Mucosa of descending colon (tissue), 3 donors: ENCODE results near the gene KLHL21. TPM values are rescaled to one million over a fixed set of nuclear protein-coding genes. Genes with fewer than 3 reads are reported as not detected.

ENCODE experiments used
- ATAC-seq: fragments of 200-7000 bp; cut with Tn5 transposase; one replicate; pipeline ENCODE4 v1.9.1; 2020; ENCODE audit warnings: mild to moderate bottlenecking, moderate library complexity
- DNase-seq, 3 donors: peaks; one replicate each; pipeline ENCODE4 v3.0.0-alpha.2; 2020
- H3K36me3 ChIP-seq: fragments of 200-600 bp; one replicate; pipeline ENCODE4 v1.8.0; 2021; ENCODE audit warnings: low read depth, mild to moderate bottlenecking
- H3K4me1 ChIP-seq: fragments of 200-600 bp; one replicate; pipeline ENCODE4 v1.8.0; 2021; ENCODE audit warnings: low read depth, mild to moderate bottlenecking
- H3K4me3 ChIP-seq: fragments of 200-600 bp; one replicate; pipeline ENCODE4 v1.8.0; 2021; ENCODE audit warnings: mild to moderate bottlenecking
- H3K9me3 ChIP-seq: fragments of 200-600 bp; one replicate; pipeline ENCODE4 v1.8.0; 2021; ENCODE audit warnings: mild to moderate bottlenecking
- intact Hi-C, 2 donors: fragments of 100-400 bp; cut with DNase I in 1 of 2; cut with micrococcal nuclease in 1 of 2; formaldehyde crosslinking; loops; one replicate each; pipeline versions ENCODE4 v1.11.0 to v1.11.1; 2022; cut with DNase I, micrococcal nuclease
- total RNA-seq, 3 donors: library from RNA; stranded (reverse); fragmentation: NEBNext Ultra II Directional in 2 of 3; extraction: Animal tissue kit (Norgen Biotek cat#: 25700) in 2 of 3; gene quantifications; one replicate each; pipeline versions ENCODE4 v1.2.1 to v1.2.4, GENCODE V29; 2021 to 2023
- TF ChIP-seq, protein P1 (sequence below): fragments of 200-600 bp; IDR thresholded peaks from one replicate; pipeline ENCODE4 v1.8.0; 2022; ENCODE audit warnings: antibody characterized with exemption, mild to moderate bottlenecking
- donor health status: DM: no; HTN: no; CAD: no; lungs with moderate emphysema.
- donor health status: DM: no; HTN: no; CAD: no.
- donor health status: DM: no; HTN: yes; CAD: no.

Gene KLHL21
- total RNA-seq, 3 donors from 2014 or later, result 8.7 to 68.2 (median 10.7) TPM

DNA sequence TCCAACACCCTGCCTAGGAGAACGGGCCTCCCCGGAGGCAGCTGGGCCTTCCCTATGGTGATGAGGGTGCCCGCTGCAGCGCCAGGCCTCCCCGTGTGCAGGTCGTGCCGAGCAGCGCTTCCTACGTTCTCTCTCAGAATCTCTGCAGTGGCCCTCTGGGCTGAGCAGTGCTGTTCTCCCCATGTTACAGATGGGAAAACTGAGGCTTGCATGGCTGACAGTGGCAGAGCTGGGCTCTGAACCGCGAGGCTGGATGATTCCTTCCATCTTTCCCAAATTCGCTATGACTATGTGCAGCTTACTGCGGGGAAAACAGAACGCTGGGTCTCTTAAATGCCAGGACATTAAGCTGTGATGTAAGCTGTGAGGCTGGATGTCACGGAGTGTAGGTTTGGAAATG, 8.9 kb downstream of the KLHL21 start:
- no peak for DNase-seq
- Histone ChIP-seq H3K4me3 (no peak overlapping the region), H3K36me3 (peaks cover 4% of the 10 kb centered on the region), H3K9me3 (no peaks in the 10 kb centered on the region), H3K4me1 (no peaks in the 10 kb centered on the region)
- TF ChIP-seq, protein P1, sequence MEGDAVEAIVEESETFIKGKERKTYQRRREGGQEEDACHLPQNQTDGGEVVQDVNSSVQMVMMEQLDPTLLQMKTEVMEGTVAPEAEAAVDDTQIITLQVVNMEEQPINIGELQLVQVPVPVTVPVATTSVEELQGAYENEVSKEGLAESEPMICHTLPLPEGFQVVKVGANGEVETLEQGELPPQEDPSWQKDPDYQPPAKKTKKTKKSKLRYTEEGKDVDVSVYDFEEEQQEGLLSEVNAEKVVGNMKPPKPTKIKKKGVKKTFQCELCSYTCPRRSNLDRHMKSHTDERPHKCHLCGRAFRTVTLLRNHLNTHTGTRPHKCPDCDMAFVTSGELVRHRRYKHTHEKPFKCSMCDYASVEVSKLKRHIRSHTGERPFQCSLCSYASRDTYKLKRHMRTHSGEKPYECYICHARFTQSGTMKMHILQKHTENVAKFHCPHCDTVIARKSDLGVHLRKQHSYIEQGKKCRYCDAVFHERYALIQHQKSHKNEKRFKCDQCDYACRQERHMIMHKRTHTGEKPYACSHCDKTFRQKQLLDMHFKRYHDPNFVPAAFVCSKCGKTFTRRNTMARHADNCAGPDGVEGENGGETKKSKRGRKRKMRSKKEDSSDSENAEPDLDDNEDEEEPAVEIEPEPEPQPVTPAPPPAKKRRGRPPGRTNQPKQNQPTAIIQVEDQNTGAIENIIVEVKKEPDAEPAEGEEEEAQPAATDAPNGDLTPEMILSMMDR, result no peak
- no peak for ATAC-seq
- intact Hi-C loops, result no loop called here

DNA sequence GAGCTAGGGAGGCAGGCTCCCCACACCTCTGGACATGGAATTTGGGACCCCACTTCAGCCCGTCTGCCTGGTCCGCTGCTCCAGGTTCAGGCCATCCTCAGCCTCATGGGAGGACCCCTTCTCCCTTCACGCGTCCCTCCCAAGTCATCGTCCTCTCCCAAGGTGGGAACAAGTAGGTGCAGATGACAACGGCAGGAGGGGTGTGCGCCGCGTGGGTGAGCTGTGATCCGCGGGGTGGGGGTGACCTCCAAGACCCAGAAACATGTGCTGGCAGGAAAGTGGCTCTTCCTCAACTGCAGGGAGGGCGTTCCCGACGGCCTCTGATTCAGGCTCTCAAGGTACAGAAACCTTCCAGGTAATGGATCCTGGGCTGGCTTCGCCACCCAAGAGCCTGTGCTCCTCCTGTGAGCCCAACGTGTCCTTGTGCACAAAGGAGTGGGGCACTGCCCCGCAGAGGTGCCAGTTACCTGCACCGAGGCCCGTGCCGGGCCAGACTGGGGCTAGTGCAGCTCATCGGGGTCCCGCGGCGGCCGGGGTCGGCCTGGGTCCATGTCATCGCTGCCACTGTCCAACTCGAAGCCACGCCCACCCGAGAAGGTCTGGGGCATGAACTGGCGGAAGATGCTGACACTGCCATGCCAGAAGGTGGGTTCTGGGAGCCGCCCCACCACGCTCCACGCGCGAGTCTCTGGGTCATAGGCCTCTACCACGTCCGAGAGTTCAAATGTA, 9.6 kb downstream of the KLHL21 start:
- intact Hi-C loops, result no loop called here
- TF ChIP-seq, protein P1, result no peak
- Histone ChIP-seq H3K36me3 (peaks cover 4% of the 10 kb centered on the region), H3K9me3 (no peaks in the 10 kb centered on the region), H3K4me3 (no peak overlapping the region), H3K4me1 (no peaks in the 10 kb centered on the region)
- ATAC-seq (no peak), DNase-seq (no peak)

DNA sequence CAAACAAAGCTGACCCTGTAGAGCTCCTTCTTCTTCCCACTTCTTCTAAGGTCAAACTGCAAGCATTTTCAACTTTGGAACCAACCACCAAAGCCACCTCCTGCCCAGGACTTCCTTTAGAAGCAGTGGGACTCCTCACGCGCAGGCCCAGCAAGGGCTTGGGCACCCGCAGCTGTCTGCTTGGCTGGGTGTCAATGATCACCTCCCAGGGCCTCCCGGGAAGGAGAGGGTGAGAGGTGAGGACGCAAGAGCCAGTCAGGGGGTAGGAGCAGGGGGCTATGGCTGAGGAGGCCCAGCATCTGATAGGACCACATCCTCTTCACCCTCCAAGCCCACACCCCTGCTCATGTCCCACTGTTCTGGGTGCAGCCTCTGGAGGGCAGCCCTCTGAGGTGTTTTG, 10.2 kb downstream of the KLHL21 start:
- ATAC-seq (no peak), DNase-seq (no peak)
- peaks cover 4% of the 10 kb centered on the region for H3K36me3 ChIP-seq
- intact Hi-C loops, result no loop called here
- H3K4me3 ChIP-seq, result no peak overlapping the region
- no peaks in the 10 kb centered on the region for H3K9me3 ChIP-seq
- H3K4me1 ChIP-seq, result no peaks in the 10 kb centered on the region
- TF ChIP-seq, protein P1, result no peak

DNA sequence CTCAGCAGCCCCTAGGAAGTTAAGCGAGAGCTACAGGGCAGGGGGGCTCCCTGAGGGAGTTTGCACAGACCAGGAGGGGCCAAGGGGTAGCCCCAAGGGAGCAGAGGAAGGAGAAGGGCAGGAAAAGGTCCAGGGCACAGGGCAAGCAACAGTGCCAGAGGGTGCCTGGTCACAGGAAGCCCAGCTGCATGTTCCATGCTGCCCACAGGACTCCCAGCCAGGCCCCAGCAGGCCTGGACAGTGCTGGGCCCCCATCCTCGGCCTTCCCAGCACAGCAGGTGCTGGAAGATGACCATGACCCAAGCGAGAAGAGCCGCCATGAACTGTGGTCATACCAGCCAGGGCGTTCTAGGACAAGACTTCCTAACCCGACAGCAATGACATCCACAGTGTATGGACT, 11.0 kb downstream of the KLHL21 start:
- ATAC-seq (no peak), DNase-seq (no peak)
- TF ChIP-seq, protein P1, result no peak
- Histone ChIP-seq H3K4me1 (no peaks in the 10 kb centered on the region), H3K36me3 (peaks cover 4% of the 10 kb centered on the region), H3K4me3 (no peak overlapping the region), H3K9me3 (no peaks in the 10 kb centered on the region)
- intact Hi-C loops, result no loop called here

DNA sequence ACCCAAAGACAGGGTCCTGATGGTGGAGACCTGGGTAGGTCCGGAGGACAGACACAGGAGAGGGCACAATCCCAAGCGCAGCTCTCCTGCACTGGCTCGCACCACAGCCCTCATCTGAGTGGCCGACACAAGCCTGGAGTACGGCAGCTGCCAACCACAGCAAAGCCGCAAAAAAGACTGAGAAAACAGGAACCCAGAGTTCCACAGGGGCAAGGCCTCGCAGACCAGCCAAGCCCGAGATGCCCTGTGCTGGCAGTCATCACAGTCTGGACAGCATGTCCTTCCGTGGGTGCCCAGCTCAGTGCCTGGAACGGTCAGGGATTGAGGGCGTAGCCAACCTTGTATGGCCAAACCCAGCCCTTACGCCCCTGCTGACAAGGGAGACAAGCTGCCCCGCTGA, 11.4 kb downstream of the KLHL21 start:
- ATAC-seq, result peak; percentile 5
- no peaks in the 10 kb centered on the region for H3K9me3 ChIP-seq
- no peak for DNase-seq
- no peaks in the 10 kb centered on the region for H3K4me1 ChIP-seq
- TF ChIP-seq, protein P1, result no peak
- peaks cover 4% of the 10 kb centered on the region for H3K36me3 ChIP-seq
- intact Hi-C loops, result no loop called here
- no peak overlapping the region for H3K4me3 ChIP-seq
